Stimulated activated naive CD8-positive, alpha-beta T cell treated with anti-CD3 and anti-CD28 coated beads, Interleukin-15, amount 100 ng/mL, for 72 hours (primary cell): ENCODE data around the gene ATG5.

Experiments used
- ATAC-seq: fragments of 150-1000 bp; cut with Tn5 transposase; 2 replicates; pipeline ENCODE4 v1.10.0; 2021; ENCODE audit warnings: mild to moderate bottlenecking, moderate library complexity
- DNase-seq, 2 donors: peaks; one replicate each; pipeline ENCODE4 v3.0.0; 2021 to 2022
- H3K27ac Mint-ChIP-seq, 2 donors: one replicate each; pipeline ENCODE4 v1.8.0; 2022; ENCODE audit warnings: mild to moderate bottlenecking in 2 of 2, mixed read lengths in 2 of 2, moderate library complexity in 2 of 2
- H3K27me3 Mint-ChIP-seq: one replicate; pipeline ENCODE4 v1.8.0; 2022; ENCODE audit warnings: mixed read lengths
- H3K4me1 Mint-ChIP-seq: one replicate; pipeline ENCODE4 v1.8.0; 2022; ENCODE audit warnings: mild to moderate bottlenecking, mixed read lengths
- H3K4me3 Mint-ChIP-seq, 2 donors: one replicate each; pipeline ENCODE4 v1.8.0; 2022; ENCODE audit warnings: mild to moderate bottlenecking in 2 of 2, mixed read lengths in 2 of 2, moderate library complexity in 1 of 2
- H3K9me3 Mint-ChIP-seq, 2 donors: one replicate each; pipeline ENCODE4 v1.8.0; 2022; ENCODE audit warnings: mixed read lengths in 2 of 2

ATG5 gene

DNA sequence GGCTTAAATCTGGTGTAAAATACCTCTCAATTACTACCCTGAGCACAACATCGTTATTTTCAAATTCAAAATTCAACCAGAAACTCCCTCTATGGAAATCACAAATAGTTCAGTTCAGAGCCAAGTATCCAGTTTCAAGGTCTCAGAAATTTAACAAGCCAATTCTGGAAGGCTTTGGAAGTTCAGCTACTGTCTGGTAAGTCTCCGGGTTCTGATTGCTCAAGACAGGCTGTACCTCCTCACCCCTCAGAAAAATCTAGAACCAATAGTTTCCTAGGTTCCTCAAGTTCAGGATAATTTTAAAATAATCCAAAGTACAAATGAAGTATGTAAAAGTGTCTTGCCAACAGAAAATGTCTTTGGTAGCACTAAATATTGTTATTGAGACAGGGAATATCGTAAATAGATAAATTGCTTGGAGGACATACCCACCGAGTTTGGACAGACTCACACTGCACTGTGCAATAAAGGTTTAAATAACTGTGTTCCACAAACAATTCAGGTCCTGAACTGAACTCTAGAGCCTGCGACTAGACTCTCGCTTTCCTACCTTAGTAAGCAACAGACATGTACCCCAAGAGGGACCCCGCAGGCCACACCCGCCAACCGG lies 729 bp downstream of the ATG5 start:
- Mint-ChIP-seq H3K4me1 (peaks cover 40% of the 10 kb centered on the region), H3K27ac (peak overlapping the region; percentile 99), H3K4me3 (peak overlapping the region; percentile 97 to 99), H3K27me3 (peaks cover 14% of the 10 kb centered on the region), H3K9me3 (no peaks in the 10 kb centered on the region)
- DNase-seq, result no peak
- no peak for ATAC-seq

DNA sequence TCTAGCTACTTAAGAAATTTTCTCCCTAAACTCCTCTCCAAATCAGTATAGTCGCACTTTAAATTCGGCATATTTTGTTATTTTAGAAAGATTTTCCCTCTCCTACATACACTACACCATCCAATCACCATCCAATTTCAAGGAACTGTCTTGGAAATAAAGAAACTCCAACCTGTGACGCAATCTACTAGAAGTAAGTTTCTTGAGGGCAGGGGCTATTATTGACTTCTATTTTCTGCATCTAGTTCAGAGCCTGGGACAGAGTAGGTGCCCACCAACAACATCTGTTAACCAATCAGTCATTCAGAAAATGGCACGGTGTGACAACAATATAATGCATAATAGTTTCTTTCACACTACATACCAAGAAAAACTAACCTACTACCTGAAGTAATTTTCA lies 3.6 kb downstream of the ATG5 start:
- Mint-ChIP-seq H3K4me3 (no peak overlapping the region), H3K9me3 (no peaks in the 10 kb centered on the region), H3K27me3 (no peaks in the 10 kb centered on the region), H3K27ac (no peak overlapping the region), H3K4me1 (peaks cover 53% of the 10 kb centered on the region)
- DNase-seq (no peak), ATAC-seq (no peak)

DNA sequence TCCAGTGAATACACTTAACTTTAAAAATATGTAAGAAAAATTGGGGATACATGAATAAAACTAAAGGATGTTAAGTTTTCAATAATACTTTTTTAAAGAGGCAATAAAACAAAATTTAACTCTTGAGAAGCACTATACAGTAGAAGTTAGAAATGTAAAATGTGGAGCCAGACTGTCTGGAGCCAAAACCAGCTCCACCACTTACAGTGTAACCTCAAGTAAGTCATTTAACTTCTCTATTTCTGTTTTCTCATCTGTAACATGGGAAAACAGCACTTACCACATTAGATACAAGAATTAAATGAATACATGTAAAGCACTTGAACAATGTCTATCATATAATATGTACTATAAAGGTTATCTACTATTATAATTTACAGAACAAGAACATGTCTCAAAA lies 6.7 kb downstream of the ATG5 start:
- ATAC-seq, result no peak
- no peak for DNase-seq
- Mint-ChIP-seq H3K27ac (no peak overlapping the region), H3K9me3 (no peaks in the 10 kb centered on the region), H3K4me1 (peaks cover 47% of the 10 kb centered on the region), H3K4me3 (no peak overlapping the region), H3K27me3 (no peaks in the 10 kb centered on the region)

DNA sequence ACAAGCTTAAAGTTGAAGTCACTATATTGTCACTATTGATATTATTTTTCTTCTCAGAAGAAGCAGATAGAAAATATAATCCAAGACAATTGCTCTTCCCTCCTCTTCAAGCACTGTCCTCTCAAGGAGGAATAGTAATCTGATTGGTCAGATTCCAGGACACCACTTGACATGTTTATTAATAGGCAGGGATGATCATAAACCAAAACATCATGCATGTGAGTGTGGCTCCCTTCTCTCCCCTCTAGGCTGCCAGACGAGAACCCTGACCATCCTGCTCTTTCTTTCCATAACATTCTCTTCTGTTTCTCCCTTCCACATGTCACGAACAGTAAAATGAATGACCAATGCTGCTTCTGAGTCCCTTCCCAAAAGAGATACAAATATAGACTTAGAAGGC lies 7.5 kb downstream of the ATG5 start:
- H3K9me3 Mint-ChIP-seq, result no peaks in the 10 kb centered on the region
- ATAC-seq, result no peak
- no peaks in the 10 kb centered on the region for H3K27me3 Mint-ChIP-seq
- no peak for DNase-seq
- peaks cover 44% of the 10 kb centered on the region for H3K4me1 Mint-ChIP-seq
- H3K27ac Mint-ChIP-seq, result no peak overlapping the region
- H3K4me3 Mint-ChIP-seq, result no peak overlapping the region

DNA sequence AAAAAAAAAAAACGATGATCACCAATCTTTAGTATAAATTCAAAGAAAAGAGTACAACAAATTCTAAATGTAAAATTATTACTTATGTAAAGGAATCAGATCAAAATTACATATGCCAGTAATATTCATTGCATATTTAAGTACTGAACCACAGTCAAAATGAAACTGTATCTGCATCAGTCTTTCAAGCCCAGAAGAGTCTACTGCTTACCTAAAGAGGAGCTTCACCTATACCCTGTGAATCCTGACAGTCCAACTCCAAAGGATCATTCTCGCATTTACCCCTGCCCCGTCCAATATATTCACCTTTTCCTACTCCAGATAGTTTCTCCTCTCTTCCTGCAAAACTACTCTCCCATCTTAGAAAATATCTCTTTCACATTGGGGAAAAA lies 9.2 kb downstream of the ATG5 start:
- H3K27ac Mint-ChIP-seq, result peak overlapping the region in 1 of 2 donors; percentile 71
- H3K4me1 Mint-ChIP-seq, result peaks cover 47% of the 10 kb centered on the region
- ATAC-seq (peak; percentile 90), DNase-seq (no peak)
- no peaks in the 10 kb centered on the region for H3K9me3 Mint-ChIP-seq
- H3K27me3 Mint-ChIP-seq, result no peaks in the 10 kb centered on the region
- H3K4me3 Mint-ChIP-seq, result peak overlapping the region; percentile 11 to 67

DNA sequence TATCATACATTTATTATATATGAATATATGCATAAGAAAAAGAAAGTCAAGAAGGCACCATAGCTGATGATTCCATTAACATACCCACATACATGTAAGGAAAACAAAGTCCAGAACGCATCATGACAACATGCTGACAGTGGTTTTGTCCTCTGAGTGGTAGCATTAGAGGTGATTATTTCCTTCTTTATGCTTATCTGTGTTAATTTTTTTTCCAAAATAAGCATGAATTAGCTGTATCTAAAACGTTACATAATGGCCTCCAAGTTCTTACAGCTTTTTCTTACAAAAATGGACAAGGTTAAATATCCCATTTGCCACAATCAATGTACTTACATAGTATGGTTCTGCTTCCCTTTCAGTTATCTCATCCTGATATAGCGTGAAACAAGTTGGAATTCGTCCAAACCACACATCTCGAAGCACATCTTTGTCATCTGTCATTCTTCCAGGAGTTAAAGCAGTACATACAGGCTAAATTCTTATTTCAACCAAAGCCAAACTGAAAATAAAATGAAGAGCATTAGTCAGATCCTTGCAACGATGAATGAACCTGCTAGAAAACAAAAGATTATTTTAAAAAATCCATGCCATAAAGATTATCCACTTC lies 9.7 kb downstream of the ATG5 start:
- Mint-ChIP-seq H3K9me3 (no peaks in the 10 kb centered on the region), H3K4me1 (peaks cover 52% of the 10 kb centered on the region), H3K4me3 (peak overlapping the region in 1 of 2 donors; percentile 67), H3K27me3 (no peaks in the 10 kb centered on the region), H3K27ac (no peak overlapping the region)
- DNase-seq (no peak), ATAC-seq (peak; percentile 67)

DNA sequence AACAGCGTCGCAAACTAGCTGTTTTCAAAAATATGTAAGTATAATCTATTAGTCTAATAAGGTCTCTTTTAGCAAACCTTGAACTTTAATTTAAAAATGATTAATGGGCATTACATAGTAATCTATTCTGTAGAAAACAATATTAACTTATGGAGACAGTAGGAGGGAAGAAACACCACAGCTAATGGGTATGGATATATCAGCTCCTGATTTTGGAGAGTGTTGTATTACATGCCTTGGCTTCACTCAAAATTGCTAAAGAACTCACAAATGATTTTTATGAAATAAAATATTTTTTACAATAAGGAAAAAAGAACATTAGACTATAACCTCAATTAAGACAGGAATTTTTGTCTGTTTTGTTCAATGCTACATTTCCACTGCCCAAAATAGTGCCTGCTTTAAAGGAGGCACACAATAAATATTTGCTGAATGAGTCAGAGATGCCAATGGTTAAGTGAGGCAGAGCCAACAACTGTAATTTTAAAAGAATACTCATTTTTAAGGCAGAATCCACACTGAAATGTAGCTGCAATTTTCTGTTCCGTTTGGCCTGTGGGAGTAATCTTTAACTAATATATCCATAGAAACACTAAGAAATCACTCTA lies 15.7 kb downstream of the ATG5 start:
- no peak overlapping the region for H3K27ac Mint-ChIP-seq
- H3K4me1 Mint-ChIP-seq, result peaks cover 31% of the 10 kb centered on the region
- no peaks in the 10 kb centered on the region for H3K9me3 Mint-ChIP-seq
- DNase-seq, result no peak
- no peaks in the 10 kb centered on the region for H3K27me3 Mint-ChIP-seq
- no peak overlapping the region for H3K4me3 Mint-ChIP-seq
- no peak for ATAC-seq

DNA sequence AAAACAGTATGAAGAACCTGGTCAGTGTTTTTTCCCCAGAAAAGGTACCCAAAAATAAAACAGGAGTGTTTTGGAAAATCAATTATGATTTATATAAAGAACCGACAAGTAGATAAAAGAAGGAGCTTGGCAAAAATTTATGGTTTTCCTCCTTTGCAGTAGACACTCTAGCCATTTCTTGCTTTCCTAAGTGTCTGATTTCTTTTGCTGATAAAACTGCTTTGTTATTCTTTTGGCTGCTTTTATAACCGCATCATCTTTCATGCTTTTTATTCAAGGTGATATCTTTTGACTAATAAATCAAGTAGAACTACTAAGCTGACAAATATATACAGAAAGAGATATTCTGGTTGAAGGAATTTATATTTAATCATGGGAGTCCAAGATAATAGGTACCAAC lies 16.6 kb downstream of the ATG5 start:
- peaks cover 31% of the 10 kb centered on the region for H3K4me1 Mint-ChIP-seq
- DNase-seq (no peak), ATAC-seq (no peak)
- no peak overlapping the region for H3K4me3 Mint-ChIP-seq
- H3K27me3 Mint-ChIP-seq, result no peaks in the 10 kb centered on the region
- no peaks in the 10 kb centered on the region for H3K9me3 Mint-ChIP-seq
- no peak overlapping the region for H3K27ac Mint-ChIP-seq

DNA sequence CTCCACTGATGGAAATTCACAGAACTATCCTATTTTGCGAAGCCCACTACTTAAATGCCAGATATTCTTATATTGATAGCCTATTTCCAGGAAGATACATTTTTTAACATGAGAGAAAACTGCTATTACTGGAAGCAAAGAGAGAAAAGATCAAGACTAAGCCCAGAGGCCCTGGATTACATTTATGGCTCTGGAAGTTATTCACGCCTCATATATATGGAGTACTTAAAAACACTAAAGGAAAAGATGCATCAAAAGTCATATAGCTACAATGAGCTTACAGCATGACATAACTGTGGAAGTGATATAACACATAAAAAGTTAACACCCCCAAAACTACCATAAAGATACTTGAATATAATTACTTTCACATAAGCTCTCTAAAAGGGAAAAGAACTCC lies 19.8 kb downstream of the ATG5 start:
- no peak overlapping the region for H3K27ac Mint-ChIP-seq
- DNase-seq (no peak), ATAC-seq (no peak)
- no peak overlapping the region for H3K4me3 Mint-ChIP-seq
- no peaks in the 10 kb centered on the region for H3K27me3 Mint-ChIP-seq
- H3K4me1 Mint-ChIP-seq, result peaks cover 4% of the 10 kb centered on the region
- no peaks in the 10 kb centered on the region for H3K9me3 Mint-ChIP-seq

DNA sequence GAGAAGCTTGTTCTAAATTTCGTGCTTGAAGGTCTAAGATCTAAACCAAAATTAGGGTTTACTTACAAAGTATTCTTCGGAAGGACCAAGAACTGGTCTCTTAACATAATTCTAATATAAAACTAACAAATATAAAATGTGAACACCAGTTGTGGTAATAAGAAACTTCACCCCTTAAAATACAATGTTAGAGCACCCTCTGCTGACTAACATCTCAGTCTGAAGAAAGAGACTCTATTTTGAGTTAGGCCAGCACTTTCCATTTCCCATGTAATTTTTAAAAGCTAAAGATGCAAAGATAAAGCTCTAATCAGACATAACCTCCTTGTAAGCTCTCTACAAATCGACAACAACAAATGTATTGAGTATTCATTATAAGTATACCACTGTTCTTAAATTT lies 24.6 kb downstream of the ATG5 start:
- H3K9me3 Mint-ChIP-seq, result no peaks in the 10 kb centered on the region
- no peak overlapping the region for H3K4me3 Mint-ChIP-seq
- ATAC-seq, result no peak
- H3K27ac Mint-ChIP-seq, result no peak overlapping the region
- no peak for DNase-seq
- no peaks in the 10 kb centered on the region for H3K4me1 Mint-ChIP-seq
- H3K27me3 Mint-ChIP-seq, result no peaks in the 10 kb centered on the region

DNA sequence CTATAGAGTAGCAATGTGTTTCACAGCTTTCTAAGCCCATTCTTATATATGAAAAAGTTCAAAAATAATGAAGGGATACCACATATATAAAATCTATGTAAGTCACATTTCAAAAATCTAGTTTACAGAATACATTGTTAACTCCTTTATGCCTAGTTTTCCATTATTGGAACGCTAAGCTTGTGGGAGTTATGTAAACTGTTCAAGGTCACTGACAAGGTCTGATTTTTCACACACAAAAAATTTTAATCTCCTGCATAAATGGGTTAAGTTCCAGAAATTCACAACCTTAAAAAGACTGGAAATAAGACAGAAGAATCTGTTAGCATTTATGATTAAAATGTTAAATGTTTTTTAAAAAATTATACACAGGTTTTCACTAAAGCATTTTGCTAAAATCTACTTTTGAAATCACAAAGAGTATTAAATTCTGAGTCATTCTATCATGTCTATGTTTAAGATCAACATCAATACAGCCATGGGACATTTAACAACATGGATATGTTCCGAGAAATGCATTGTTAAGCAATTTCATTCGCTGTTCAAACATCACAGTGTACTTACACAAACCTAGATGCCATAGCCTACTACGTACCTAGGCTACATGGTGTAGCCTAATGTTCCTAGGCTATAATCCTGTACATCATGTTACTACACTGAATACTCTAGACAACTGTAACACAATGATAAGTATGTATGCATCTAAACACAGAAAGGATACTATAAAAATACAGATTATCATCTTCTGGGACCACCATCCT lies 25.4 kb downstream of the ATG5 start:
- Mint-ChIP-seq H3K9me3 (no peaks in the 10 kb centered on the region), H3K27ac (no peak overlapping the region), H3K4me1 (no peaks in the 10 kb centered on the region), H3K27me3 (no peaks in the 10 kb centered on the region), H3K4me3 (no peak overlapping the region)
- DNase-seq (no peak), ATAC-seq (no peak)

DNA sequence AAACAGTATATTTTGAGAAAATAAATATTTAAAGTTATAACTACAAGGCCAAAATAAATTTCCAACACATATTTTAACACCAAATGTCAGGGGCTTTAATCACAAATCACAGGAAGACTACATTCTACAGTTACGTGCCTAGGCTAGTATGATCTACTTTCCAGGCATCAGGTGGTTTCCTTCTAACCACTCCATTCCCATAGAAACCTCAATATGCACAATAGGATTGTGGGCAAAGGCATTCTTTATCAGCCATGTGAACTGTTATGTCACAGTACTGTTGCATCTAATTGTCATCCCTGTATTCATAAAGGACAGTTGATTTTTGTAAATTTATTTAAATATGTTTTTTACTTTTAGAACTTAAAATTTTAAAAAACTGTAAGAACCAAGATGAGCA lies 32.4 kb downstream of the ATG5 start:
- Mint-ChIP-seq H3K4me3 (no peak overlapping the region), H3K4me1 (no peaks in the 10 kb centered on the region), H3K9me3 (peaks cover 8 to 9% of the 10 kb centered on the region in 2 donors), H3K27ac (no peak overlapping the region), H3K27me3 (no peaks in the 10 kb centered on the region)
- no peak for ATAC-seq
- no peak for DNase-seq

DNA sequence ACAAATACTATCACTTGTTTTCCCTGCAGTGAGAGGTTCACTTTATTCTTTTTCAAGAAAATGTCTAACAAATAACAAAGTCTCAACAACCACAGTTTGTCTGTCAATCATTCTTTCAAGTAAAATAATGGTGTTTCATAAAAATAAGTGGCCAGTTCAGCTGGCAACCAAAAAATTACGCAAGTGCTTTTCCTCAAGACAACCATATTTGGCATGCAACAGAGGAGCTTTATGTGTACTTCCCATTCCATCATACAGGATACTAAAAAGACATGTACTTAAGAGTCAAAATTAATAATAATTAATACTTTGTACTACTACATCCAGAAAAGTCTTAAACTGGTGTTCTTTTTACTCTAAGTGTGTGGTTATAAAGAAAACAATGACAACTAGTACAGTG lies 34.6 kb downstream of the ATG5 start:
- H3K4me3 Mint-ChIP-seq, result no peak overlapping the region
- H3K27me3 Mint-ChIP-seq, result no peaks in the 10 kb centered on the region
- ATAC-seq, result no peak

DNA sequence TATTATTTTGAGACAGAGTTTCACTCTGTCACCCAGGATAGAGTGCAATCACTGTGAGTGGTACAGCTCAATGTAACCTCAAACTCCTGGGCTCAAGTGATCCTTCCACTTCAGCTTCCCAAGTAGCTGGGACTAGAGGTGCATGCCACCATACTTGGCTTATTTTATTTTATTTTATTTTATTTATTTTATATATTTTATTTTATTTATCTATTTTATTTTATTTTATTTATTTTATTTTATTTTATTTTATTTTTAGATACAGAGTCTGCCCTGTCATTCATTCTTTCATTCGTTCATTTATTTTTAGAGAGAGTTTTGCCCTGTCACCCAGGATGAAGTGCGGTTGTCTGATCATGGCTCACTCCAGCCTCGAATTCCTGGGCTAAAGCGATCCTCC lies 35.5 kb downstream of the ATG5 start:
- no peak for DNase-seq
- Mint-ChIP-seq H3K27ac (no peak overlapping the region), H3K4me1 (no peaks in the 10 kb centered on the region), H3K9me3 (peaks cover 8 to 9% of the 10 kb centered on the region in 2 donors), H3K4me3 (no peak overlapping the region), H3K27me3 (no peaks in the 10 kb centered on the region)
- no peak for ATAC-seq

More for the DNA sequence above, 34.6 kb downstream of the ATG5 start:
- H3K4me1 Mint-ChIP-seq, result no peaks in the 10 kb centered on the region
- DNase-seq, result no peak
- peaks cover 8 to 9% of the 10 kb centered on the region in 2 donors for H3K9me3 Mint-ChIP-seq
- H3K27ac Mint-ChIP-seq, result no peak overlapping the region

DNA sequence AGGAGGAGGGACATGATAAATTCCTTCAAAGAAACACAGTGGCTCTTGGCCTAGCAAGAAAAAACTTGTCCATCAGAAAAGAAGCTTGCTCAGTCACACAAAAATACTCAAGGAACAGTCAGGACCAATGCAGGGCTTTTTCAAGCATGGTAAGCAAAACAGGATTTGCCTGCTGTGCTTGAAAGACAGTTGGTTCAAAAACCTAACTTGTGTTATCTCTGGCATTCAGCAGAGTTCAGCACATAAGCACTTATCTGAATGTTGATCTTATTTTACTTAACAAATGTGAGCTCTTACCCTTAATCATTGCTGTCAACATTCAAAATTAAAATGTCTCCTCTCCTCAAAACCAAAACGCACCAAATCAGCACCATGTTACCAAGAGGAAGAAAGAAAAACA lies 38.3 kb downstream of the ATG5 start:
- H3K4me3 Mint-ChIP-seq, result no peak overlapping the region
- peaks cover 7% of the 10 kb centered on the region for H3K4me1 Mint-ChIP-seq
- DNase-seq (no peak), ATAC-seq (no peak)
- no peaks in the 10 kb centered on the region for H3K27me3 Mint-ChIP-seq
- H3K9me3 Mint-ChIP-seq, result peaks cover 8 to 9% of the 10 kb centered on the region in 2 donors
- no peak overlapping the region for H3K27ac Mint-ChIP-seq

DNA sequence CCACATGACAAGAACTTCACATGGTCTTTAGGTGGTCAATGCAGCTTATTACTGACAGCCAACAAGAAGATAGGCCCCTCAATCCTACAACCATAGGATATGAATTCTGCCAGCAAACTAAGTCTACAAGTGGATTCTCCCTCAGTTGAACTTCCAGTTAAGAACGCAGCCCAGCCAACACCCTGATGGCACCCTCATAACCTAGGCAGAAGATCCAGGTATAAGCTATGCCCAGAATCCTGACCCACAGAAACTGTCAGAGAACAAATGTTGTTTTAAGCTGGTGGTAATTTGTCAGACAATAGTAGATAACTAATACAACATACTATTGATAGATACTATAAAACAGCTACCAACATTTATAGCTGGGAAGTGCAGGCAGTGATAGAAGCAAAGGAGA lies 38.8 kb downstream of the ATG5 start:
- DNase-seq (no peak), ATAC-seq (no peak)
- no peak overlapping the region for H3K27ac Mint-ChIP-seq
- peaks cover 4 to 5% of the 10 kb centered on the region in 2 donors for H3K9me3 Mint-ChIP-seq
- H3K4me3 Mint-ChIP-seq, result no peak overlapping the region
- no peaks in the 10 kb centered on the region for H3K27me3 Mint-ChIP-seq
- H3K4me1 Mint-ChIP-seq, result peaks cover 11% of the 10 kb centered on the region
